LoVo (cell line): ENCODE data around the gene ZNHIT3.
"Not testable (repeated sequence)": the region's sequence is repeated elsewhere in the genome, so short reads cannot be mapped to it uniquely, and the experiment has no call there.

ENCODE experiments used
- DNase-seq: peaks from one replicate; pipeline ENCODE4 v3.0.0-alpha.2; 2016; ENCODE audit warnings: low spot score

ZNHIT3 gene

GRCh38 chr17:36484021-36484420 is 2.5 kb upstream of the ZNHIT3 start:
- DNase-seq = not testable (repeated sequence)

DNA sequence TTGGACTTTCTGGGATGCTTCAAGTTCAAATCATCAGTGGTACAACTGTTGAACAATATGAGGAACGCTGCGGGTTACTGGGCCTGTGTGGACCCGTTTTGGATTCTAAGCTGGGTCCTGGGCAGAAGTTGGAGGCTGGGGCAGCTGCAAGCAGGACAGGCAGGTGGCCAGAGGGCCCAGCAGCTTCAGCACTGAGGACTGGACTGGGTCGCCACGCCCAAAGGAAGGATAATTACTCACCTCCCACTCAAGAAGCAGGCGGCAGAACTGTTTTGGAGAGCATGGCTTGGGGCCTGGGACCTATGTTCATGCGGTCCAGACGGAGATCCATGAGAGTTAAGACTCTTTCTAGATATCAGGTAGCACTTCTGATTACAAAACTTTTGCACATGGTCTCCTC is 1.5 kb upstream of the ZNHIT3 start:
- DNase-seq = no peak

GRCh38 chr17:36485805-36486203 is 677 bp upstream of the ZNHIT3 start:
- DNase-seq = no peak

GRCh38 chr17:36493956-36494355 is 7.5 kb downstream of the ZNHIT3 start:
- DNase-seq = no peak

DNA sequence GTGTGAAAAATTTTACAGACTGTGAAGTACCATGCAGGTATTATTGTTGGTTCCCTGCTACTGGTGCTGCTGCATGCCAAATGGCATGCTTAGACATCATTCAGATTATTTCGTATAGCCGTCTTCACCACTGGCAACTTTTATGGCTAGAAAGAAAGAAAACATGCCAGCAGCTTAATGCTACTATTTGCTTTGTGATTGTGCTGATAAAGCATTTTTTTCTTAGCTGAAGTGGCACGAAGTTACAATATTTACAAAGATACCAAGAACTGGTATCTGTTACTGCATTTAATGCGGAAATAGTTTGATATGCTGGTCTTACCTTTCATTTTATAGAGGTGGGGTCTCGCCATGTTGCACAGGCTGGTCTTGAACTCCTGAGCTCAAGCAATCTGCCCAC is 8.2 kb downstream of the ZNHIT3 start:
- DNase-seq = no peak

- no peak for DNase-seq
Observed at GRCh38 chr17:36495076-36495578, 8.6 kb downstream of the ZNHIT3 start.

DNA sequence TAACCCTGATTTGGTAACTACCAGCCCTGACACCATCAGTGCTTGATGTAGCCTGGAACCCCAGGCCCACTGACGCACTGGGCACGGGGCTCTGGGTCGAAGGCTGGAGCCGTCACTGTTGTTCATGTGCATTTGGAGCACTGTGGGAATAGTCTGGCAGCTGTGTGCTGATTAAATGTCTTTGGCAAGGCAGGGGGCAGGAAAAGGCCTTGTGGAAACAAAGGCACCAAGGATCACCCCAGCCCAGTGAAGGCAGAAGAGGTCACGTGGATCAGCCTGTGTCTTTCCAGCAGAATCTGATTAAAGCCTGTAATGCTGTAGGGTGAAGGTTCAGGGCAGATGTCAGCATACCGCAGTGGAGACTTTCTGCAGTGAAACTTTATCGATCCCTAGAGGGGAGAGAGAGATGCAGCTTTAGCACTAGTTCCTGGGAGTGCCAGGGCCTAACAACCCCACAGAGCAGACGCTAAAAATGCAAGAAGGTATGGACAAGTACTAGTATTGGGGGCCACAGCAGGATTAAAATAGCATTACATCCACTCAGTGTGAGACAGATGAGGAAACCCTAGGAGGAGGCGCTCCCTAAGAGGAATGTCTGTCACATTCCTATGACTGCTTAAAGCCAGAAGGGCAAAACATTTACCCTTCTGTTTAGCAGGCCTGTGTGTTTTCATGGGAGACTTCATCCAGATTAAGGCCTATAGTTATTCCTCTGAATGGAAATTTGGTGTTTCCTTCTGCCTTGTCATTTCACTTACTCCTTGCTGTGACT is 9.7 kb downstream of the ZNHIT3 start:
- DNase-seq = no peak

- no peak for DNase-seq
Observed at GRCh38 chr17:36498155-36498554, 11.7 kb downstream of the ZNHIT3 start.

DNA sequence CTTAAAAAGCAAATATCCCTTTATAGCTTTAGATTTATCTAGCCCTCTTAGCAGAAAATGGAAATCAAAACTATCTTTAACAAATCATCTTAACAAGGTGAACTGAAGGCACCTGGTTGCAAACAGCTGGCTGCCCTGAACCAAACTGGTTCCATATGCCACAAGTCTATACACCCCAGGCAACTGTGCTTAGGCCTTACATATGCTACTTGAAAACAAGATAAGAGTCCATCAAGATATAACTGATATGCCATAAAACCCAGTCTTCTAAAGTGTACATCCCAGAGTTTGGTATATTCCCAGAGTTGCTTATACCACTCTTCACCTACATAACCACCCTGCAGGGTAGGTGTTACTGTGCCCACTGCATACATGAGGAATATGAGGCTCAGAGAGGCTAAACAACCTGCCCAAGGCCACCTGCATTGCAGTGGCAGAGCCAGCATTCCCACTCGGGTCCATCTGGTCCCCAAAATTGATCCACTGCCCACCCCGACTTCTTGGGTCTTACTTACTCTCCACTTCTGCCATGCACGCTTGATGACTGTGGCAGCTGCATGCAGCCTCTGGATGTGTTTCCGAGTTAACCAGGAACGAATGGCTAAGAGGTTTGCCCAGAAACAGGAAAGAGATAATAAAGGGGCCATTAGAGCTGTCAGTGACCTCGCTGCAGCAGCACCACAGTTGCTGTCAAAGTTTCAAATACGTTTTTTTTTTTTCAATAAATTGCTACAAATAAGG is 12.2 kb downstream of the ZNHIT3 start:
- DNase-seq = no peak

DNA sequence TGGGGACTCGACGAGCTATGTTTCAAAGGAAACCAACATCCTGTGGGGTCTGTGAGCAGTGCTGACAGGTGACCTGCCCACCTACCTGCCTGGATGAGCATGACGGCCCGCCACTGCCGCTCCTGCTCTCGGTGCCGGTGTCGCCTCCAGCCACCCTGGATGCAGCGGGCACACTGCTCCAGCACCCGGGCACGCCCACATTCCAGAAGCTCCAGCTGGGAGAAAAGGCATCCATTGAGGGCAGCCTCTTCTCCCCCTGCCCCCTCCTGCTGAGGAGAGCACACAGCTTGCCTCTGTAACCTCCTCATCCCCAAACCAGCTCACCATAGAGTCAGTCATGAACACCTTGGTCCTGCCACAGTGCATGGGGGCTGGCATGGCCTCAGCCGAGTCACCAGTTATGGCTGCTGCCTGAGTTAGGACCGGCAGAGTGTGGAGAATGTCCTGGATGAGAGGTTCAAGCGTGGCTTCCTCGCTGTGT is 14.3 kb downstream of the ZNHIT3 start:
- no peak for DNase-seq

- no peak for DNase-seq
Observed at GRCh38 chr17:36501351-36501750, 14.9 kb downstream of the ZNHIT3 start.

DNA sequence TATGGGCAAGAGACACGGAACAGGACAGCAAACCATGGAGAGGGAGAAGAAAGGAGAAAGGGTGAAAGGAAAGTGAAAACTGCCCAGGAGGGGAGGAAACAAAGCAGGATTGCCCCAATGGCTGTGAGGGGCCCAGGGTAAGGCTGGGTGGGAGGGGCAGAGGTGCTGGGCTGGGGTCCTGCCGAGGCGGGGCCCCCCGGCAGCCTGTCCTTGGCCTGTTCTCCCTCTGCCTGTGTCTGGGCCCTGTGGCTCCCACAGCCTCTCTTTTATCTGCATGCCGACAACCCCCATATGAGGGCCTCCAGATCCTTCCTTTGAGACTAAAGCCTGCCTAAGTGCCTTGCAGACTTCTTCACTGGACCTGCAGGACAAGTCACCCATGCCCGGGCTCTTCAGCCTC is 15.5 kb downstream of the ZNHIT3 start:
- no peak for DNase-seq

GRCh38 chr17:36503456-36504155 is 17.1 kb downstream of the ZNHIT3 start:
- DNase-seq = no peak

- no peak for DNase-seq
Observed at GRCh38 chr17:36504156-36504545, 17.7 kb downstream of the ZNHIT3 start.

DNA sequence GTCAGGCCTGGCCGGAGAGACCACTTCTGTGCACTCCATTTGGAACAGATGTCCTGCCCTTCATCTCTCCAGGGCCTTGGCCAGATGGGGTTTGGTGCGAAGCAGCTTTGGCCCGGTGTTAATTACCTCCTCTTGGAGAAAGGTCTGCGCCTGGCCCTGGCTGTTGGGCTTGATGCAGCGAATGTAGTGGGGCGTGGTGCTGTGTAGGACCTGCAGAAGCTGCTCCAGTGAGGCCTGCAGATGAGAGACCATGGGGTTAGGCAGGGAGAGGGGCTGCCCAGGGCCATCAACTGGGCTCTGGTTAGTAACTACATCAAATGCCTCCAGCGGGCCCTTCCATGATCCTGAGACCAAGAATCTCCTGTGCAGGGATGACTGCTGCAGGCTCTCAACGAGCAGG is 18.7 kb downstream of the ZNHIT3 start:
- DNase-seq = no peak

GRCh38 chr17:36506249-36506826 is 19.9 kb downstream of the ZNHIT3 start:
- no peak for DNase-seq

- DNase-seq = no peak
Observed at GRCh38 chr17:36506831-36507230, 20.4 kb downstream of the ZNHIT3 start.

DNA sequence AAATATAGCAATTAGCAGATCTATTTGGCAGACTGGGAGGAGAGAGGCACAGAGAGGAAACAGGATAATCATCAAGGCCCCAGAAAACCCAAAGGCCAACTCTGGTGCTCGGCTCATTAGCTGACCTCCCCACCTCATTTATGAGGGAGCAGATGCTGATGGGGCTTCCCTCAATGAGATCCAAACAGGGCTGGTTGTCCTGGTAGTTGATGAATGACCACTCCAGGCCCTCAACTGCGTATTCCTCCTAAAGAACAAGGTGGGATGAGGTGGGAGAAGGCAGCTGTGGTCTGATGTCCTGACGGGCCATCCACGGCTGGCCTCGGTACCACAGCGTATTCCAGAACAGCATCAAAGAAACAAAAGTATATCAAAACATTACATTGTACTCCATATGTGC is 20.8 kb downstream of the ZNHIT3 start:
- no peak for DNase-seq

DNA sequence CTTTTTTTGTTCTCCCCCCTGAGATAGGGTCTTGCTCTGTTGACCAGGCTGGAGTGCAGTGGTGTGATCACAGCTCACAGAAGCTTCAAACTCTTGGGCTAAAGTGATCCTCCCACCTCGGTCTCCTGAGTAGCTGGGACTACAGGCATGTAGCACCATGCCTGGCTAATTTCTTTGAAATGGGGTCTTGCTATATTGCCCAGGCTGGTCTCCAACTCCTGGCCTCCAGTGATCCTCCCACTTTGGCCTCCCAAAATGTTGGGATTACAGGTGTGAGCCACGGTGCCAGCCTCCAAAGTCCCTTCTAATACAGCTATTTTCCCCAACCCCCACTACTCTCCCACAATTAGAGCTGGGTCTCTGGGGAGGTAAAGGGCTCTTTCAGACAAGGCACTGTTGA is 22.0 kb downstream of the ZNHIT3 start:
- DNase-seq = not testable (repeated sequence)

DNA sequence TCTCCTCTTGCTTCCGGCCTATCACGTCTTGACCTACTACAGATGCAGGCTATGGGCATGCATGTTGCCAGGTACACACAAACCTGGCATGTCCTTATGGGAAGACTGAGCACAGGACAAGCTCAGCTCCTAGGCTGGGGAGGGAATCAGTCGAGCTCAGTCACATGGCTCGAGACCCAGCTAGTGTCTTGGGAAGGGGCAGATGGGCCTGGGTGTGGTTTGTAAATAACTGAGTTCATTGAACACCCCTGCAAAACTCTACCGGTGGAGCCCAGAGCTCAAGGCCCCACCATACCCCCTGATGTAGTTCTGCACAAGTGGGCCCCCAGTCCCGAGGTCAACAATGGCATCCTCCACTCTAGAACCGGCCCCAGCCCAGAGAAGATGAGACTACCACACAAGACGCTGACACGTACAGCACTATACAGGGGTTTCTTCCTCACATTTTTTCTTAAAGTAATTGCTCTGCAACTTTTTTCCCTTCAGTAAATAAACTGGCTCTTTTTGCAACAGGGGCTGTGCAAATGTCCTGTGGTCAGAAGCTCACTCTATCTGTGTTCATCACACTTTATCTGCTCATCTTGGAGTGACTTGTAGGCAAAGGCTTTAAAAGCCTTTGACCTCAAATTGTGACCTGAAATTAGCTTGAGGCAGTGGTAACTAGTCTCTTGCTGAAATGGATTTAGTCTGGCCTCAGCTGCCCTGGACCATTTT is 22.9 kb downstream of the ZNHIT3 start:
- no peak for DNase-seq

- DNase-seq = no peak
Observed at GRCh38 chr17:36510636-36511035, 24.2 kb downstream of the ZNHIT3 start.

DNA sequence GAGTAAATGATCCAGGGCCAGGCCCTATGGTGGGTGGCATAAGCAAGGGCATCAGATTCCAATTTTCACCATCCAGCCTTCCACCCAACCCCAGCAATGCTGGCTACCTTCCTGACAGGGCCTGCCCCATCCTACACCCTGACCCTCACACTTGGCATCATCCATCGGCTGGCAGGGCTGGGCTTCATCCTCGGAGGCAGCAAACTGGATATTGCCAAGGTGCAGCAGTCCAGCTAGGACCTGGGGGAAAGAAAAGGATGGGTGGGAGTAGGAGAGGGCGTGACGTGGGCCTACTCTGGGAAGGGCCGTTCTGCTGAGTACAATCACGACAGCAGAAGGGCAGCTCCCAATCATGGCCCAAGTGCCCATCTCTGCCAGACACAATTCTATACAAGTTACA is 24.7 kb downstream of the ZNHIT3 start:
- no peak for DNase-seq
